ENCODE results near the gene CTIF.

Gene CTIF

DNA sequence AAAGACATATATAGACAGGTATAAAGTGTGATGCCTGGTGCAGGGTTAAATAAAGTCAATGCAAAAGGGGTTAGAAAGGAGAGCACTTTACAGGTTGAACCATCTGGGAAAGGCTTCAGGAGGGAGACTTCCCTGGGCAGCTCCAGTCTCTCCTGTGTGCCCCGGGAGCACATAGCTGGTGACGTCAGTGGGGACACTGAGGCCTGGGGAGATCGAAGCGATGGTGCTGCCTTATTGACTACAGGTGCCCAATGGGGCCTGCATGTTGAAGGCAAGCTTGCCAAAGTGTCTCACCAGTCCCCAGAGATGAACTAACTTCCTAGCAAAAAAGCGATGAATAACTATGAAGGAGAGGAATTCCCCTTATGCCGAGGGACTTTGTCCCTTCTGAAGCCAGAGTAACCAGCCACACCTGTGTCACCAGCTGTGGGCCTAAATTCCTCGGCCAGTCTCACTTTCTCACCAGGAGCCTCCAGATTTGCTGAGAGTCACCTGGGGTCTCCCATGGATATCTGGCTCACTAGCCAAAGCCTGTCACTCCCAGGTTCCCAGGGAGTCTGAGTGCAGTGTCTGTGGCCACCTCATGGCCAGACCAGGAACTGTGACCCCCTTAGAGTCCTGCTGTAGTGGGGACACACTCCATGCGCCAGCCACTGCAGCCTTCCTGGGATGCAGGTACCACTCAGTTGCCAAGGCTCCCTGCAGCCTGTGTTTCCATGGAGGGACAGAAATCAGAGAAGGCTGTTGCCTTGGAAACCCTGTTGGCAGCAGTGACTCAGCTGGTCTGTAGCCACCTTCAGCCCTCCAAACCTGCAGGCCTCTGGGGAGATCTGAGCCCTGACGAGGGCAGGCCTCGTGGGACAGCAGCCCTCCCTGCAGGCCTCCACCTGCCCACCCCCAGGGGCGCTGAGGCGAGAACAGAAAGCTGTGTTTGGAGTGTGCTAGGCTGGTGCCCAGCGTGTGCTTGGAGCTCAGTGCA, 128.7 kb downstream of the CTIF start:
- no peak overlapping the region for H3K27ac Mint-ChIP-seq
- H3K4me3 Mint-ChIP-seq: no peak overlapping the region
- H3K4me1 Mint-ChIP-seq (ENCODE audit: low read depth): no peaks in the 10 kb centered on the region
- peaks cover 3% of the 10 kb centered on the region for H3K27me3 Mint-ChIP-seq
- H3K36me3 Mint-ChIP-seq (ENCODE audit: low read depth): peaks cover 13% of the 10 kb centered on the region
- H3K9me3 Mint-ChIP-seq: peaks cover 8% of the 10 kb centered on the region

- peaks cover 3% of the 10 kb centered on the region for H3K27me3 Mint-ChIP-seq
- H3K4me3 Mint-ChIP-seq: no peak overlapping the region
- peaks cover 8% of the 10 kb centered on the region for H3K9me3 Mint-ChIP-seq
- peaks cover 13% of the 10 kb centered on the region for H3K36me3 Mint-ChIP-seq (ENCODE audit: low read depth)
- H3K27ac Mint-ChIP-seq: no peak overlapping the region
- no peaks in the 10 kb centered on the region for H3K4me1 Mint-ChIP-seq (ENCODE audit: low read depth)
Measured at GRCh38 chr18:48668466-48669179, 129.8 kb downstream of the CTIF start.

GRCh38 chr18:48669180-48669675, 130.4 kb downstream of the CTIF start:
- H3K27ac Mint-ChIP-seq: no peak overlapping the region
- peaks cover 3% of the 10 kb centered on the region for H3K27me3 Mint-ChIP-seq
- H3K4me3 Mint-ChIP-seq: no peak overlapping the region
- H3K4me1 Mint-ChIP-seq (ENCODE audit: low read depth): no peaks in the 10 kb centered on the region
- peaks cover 8% of the 10 kb centered on the region for H3K9me3 Mint-ChIP-seq
- H3K36me3 Mint-ChIP-seq (ENCODE audit: low read depth): peaks cover 13% of the 10 kb centered on the region

DNA sequence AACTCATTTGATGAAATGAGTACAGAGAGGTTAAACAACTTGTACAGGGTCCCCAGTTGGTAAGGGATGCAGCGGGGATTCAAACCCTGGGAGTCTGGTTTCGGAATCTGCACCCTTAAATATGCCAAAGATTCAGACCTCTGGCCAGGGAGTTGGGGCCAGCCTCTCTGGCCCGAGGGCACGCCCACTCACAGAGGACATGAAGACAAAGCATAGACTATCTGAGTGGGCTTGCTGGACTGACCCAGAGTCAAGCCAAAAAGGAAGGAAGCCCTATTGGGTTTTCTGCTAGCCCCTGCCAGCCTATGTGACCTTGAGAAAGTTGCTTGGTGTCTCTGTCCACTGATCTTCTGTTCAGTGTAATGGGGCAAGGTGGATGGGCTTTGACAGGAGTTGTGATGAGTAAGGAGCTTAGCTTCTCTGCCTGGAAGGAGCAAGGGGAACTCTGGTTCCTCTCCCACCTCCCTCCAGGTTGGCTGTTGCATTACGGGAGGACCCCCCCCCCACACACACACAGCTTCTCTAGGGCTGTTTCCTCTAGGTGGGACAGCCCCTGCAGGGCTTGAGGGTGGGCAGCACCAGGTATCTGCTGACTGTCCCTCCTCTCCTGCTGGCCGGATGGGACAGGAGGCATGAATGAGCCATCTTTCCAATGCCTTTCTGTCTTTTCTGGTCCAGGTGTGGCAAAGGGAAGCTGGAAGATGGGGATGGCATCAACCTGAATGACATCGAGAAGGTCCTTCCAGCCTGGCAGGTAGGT, 131.3 kb downstream of the CTIF start:
- no peaks in the 10 kb centered on the region for H3K4me1 Mint-ChIP-seq (ENCODE audit: low read depth)
- H3K4me3 Mint-ChIP-seq: no peak overlapping the region
- H3K27ac Mint-ChIP-seq: no peak overlapping the region
- H3K27me3 Mint-ChIP-seq: peaks cover 3% of the 10 kb centered on the region
- H3K36me3 Mint-ChIP-seq (ENCODE audit: low read depth): peaks cover 13% of the 10 kb centered on the region
- peaks cover 8% of the 10 kb centered on the region for H3K9me3 Mint-ChIP-seq

- peaks cover 11% of the 10 kb centered on the region for H3K36me3 Mint-ChIP-seq (ENCODE audit: low read depth)
- H3K4me1 Mint-ChIP-seq (ENCODE audit: low read depth): no peaks in the 10 kb centered on the region
- no peak overlapping the region for H3K4me3 Mint-ChIP-seq
- H3K9me3 Mint-ChIP-seq: peaks cover 7% of the 10 kb centered on the region
- peaks cover 2% of the 10 kb centered on the region for H3K27me3 Mint-ChIP-seq
- no peak overlapping the region for H3K27ac Mint-ChIP-seq
Measured at GRCh38 chr18:48670751-48671560, 132.1 kb downstream of the CTIF start.

DNA sequence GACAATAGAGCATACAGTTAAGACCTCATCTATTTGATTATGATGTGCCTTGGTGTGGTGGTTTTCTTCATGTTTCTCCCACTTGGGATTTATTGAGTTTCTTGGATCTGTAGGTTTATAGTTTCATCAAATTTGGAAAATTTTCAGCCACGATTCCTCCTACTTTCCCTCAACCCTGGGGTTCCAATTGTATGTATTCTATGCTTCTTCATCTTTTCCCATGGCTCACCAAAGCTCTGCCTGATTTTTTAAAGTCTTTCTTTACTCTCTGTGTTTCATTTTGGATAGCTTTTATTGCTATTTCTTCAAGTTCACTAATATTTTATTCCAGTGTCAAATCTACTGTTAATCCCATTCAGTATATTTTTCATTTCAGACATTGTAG, 132.7 kb downstream of the CTIF start:
- Mint-ChIP-seq H3K27ac (no peak overlapping the region), H3K27me3 (no peaks in the 10 kb centered on the region), H3K4me3 (no peak overlapping the region), H3K9me3 (peaks cover 4% of the 10 kb centered on the region), H3K4me1 (ENCODE audit: low read depth) (no peaks in the 10 kb centered on the region), H3K36me3 (ENCODE audit: low read depth) (peaks cover 8% of the 10 kb centered on the region)

- Mint-ChIP-seq H3K27me3 (no peaks in the 10 kb centered on the region), H3K9me3 (peaks cover 4% of the 10 kb centered on the region), H3K36me3 (ENCODE audit: low read depth) (peaks cover 8% of the 10 kb centered on the region), H3K27ac (no peak overlapping the region), H3K4me1 (ENCODE audit: low read depth) (no peaks in the 10 kb centered on the region), H3K4me3 (no peak overlapping the region)
Measured at GRCh38 chr18:48672671-48673340, 134.0 kb downstream of the CTIF start.

GRCh38 chr18:48673456-48673852, 134.6 kb downstream of the CTIF start:
- no peak overlapping the region for H3K27ac Mint-ChIP-seq
- no peaks in the 10 kb centered on the region for H3K27me3 Mint-ChIP-seq
- H3K4me3 Mint-ChIP-seq: no peak overlapping the region
- peaks cover 8% of the 10 kb centered on the region for H3K36me3 Mint-ChIP-seq (ENCODE audit: low read depth)
- H3K4me1 Mint-ChIP-seq (ENCODE audit: low read depth): no peaks in the 10 kb centered on the region
- H3K9me3 Mint-ChIP-seq: peaks cover 4% of the 10 kb centered on the region

DNA sequence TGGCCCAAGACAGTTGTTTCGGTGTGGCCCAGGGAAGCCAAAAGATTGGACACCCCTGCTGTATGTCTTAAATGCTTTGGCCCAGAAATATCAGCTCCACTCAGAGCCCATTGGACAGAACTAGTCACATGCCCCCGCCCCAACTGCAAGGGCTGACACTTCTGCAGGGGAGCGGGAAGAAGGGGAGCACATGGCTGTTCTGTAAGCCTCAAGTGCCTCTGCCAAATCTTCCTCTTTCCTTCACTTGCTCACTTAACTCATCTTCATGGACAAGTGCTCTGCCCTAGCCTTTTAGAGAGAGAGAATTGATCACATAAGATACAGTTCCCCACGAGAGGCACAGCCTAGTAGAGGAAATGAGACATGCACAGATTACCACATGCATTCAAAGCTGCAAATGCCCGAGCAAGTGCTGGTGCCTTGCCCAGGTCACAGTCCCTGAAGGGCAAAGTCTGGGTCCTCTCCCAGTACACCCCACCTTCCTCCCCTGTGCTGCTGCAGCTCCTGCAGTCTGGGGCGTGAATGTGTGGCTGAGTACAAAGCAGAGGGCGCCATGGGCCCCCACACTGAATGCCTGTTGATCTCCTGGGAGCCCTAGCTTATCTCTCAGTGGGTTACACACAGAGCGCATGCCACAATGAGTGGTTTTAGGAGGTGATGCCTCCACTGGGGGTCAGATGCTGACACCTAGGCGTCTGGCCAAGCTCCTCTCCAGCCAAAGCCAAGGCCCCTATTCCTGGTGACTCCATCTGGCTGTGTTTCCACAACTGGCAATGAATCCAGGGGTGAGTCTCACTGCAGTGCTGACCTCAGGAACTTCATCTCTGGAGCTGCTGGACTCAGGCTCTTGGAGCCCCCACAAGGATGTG, 135.3 kb downstream of the CTIF start:
- Mint-ChIP-seq H3K4me1 (ENCODE audit: low read depth) (no peaks in the 10 kb centered on the region), H3K4me3 (no peak overlapping the region), H3K36me3 (ENCODE audit: low read depth) (peaks cover 8% of the 10 kb centered on the region), H3K27me3 (no peaks in the 10 kb centered on the region), H3K27ac (no peak overlapping the region), H3K9me3 (peaks cover 4% of the 10 kb centered on the region)

GRCh38 chr18:48674758-48675351, 136.0 kb downstream of the CTIF start:
- Mint-ChIP-seq H3K4me1 (ENCODE audit: low read depth) (no peaks in the 10 kb centered on the region), H3K36me3 (ENCODE audit: low read depth) (peaks cover 8% of the 10 kb centered on the region), H3K27ac (no peak overlapping the region), H3K4me3 (no peak overlapping the region), H3K9me3 (peaks cover 4% of the 10 kb centered on the region), H3K27me3 (no peaks in the 10 kb centered on the region)

- Mint-ChIP-seq H3K27me3 (no peaks in the 10 kb centered on the region), H3K9me3 (peaks cover 4% of the 10 kb centered on the region), H3K4me3 (no peak overlapping the region), H3K36me3 (ENCODE audit: low read depth) (peaks cover 8% of the 10 kb centered on the region), H3K4me1 (ENCODE audit: low read depth) (no peaks in the 10 kb centered on the region), H3K27ac (no peak overlapping the region)
Measured at GRCh38 chr18:48675352-48675761, 136.5 kb downstream of the CTIF start.

DNA sequence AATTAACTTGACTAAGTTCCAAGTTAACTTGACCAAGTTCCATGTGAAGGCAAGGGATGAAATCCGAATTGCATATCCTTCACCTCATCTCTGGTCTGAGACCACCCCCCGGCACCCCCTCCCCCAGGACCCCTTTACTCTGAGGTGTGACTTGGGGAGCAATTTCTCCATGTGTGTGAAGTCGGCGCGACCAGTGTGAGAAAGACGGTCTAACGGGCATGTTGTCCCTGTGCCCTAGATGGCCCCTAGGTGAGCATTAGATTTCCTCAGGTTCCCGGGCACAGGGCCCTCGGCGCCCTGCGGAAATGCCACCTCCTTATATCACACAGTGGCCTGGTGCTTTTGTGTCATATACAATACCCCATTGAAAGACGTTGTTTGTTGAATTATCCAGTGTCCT, 137.1 kb downstream of the CTIF start:
- no peak overlapping the region for H3K4me3 Mint-ChIP-seq
- no peaks in the 10 kb centered on the region for H3K27me3 Mint-ChIP-seq
- H3K36me3 Mint-ChIP-seq (ENCODE audit: low read depth): peaks cover 8% of the 10 kb centered on the region
- no peaks in the 10 kb centered on the region for H3K4me1 Mint-ChIP-seq (ENCODE audit: low read depth)
- peaks cover 4% of the 10 kb centered on the region for H3K9me3 Mint-ChIP-seq
- no peak overlapping the region for H3K27ac Mint-ChIP-seq

- H3K36me3 Mint-ChIP-seq (ENCODE audit: low read depth): peaks cover 4% of the 10 kb centered on the region
- H3K4me1 Mint-ChIP-seq (ENCODE audit: low read depth): no peaks in the 10 kb centered on the region
- H3K4me3 Mint-ChIP-seq: no peak overlapping the region
- no peak overlapping the region for H3K27ac Mint-ChIP-seq
- H3K9me3 Mint-ChIP-seq: peaks cover 3% of the 10 kb centered on the region
- H3K27me3 Mint-ChIP-seq: no peaks in the 10 kb centered on the region
Measured at GRCh38 chr18:48676346-48676745, 137.5 kb downstream of the CTIF start.

Measured in stimulated activated naive CD8-positive, alpha-beta T cell treated with anti-CD3 and anti-CD28 coated beads, Interleukin-15, Interleukin-2, amounts not matched to agents 100 ng/mL and 50 ng/mL, for 24 hours (primary cell).